Loucy (cell line): Measurements from ENCODE around the gene KLRG1.

Source experiments
- H2AFZ ChIP-seq: fragments of 200-600 bp; sonication (generic); 2 replicates; pipeline ENCODE4 v1.6.0; 2016; ENCODE audit warnings: antibody characterized with exemption, mild to moderate bottlenecking, low read length, moderate library complexity
- H3F3A ChIP-seq: fragments of 200-600 bp; 2 replicates; pipeline ENCODE4 v1.6.0; 2016; ENCODE audit warnings: antibody characterized with exemption, low read depth, mild to moderate bottlenecking
- H3K27me3 ChIP-seq: fragments of 200-600 bp; sonication (generic); 2 replicates; pipeline ENCODE4 v1.6.1; 2014; ENCODE audit warnings: low read length, mild to moderate bottlenecking; ENCODE audit not compliant: insufficient read depth, poor library complexity, severe bottlenecking
- H3K36me3 ChIP-seq: fragments of 200-600 bp; sonication (generic); 2 replicates; pipeline ENCODE4 v1.6.1; 2016; ENCODE audit warnings: low read length; ENCODE audit not compliant: insufficient read depth
- H3K4me1 ChIP-seq: fragments of 200-600 bp; sonication (generic); 2 replicates; pipeline ENCODE4 v1.5.1; 2014; ENCODE audit warnings: low read length, mild to moderate bottlenecking; ENCODE audit not compliant: insufficient read depth, poor library complexity, severe bottlenecking
- H3K4me2 ChIP-seq: fragments of 200-600 bp; sonication (generic); 2 replicates; pipeline ENCODE4 v1.6.0; 2014; ENCODE audit warnings: antibody characterized with exemption, low read length, low read depth, mild to moderate bottlenecking; ENCODE audit not compliant: poor library complexity, severe bottlenecking
- H3K4me3 ChIP-seq: fragments of 200-600 bp; sonication (generic); 2 replicates; pipeline ENCODE4 v1.5.1; 2014; ENCODE audit warnings: low read length, mild to moderate bottlenecking, mixed read lengths; ENCODE audit not compliant: poor library complexity, severe bottlenecking
- H3K79me2 ChIP-seq: fragments of 200-600 bp; sonication (generic); 2 replicates; pipeline ENCODE4 v1.6.1; 2014; ENCODE audit warnings: low read length; ENCODE audit not compliant: insufficient read depth
- H3K9ac ChIP-seq: fragments of 200-600 bp; sonication (generic); 2 replicates; pipeline ENCODE4 v1.6.0; 2014; ENCODE audit warnings: mild to moderate bottlenecking, low read depth, low read length, moderate library complexity; ENCODE audit not compliant: poor library complexity, severe bottlenecking
- H3K9me2 ChIP-seq: fragments of 200-600 bp; sonication (generic); replicated peaks from 2 replicates; pipeline ENCODE4 v1.6.1; 2016; ENCODE audit warnings: low read depth, low read length, mixed read lengths
- H3K9me3 ChIP-seq: fragments of 200-600 bp; sonication (generic); 2 replicates; pipeline ENCODE4 v1.6.1; 2014; ENCODE audit warnings: mild to moderate bottlenecking, antibody characterized with exemption, low read length, low read depth; ENCODE audit not compliant: insufficient read depth
- H4K20me1 ChIP-seq: fragments of 200-600 bp; sonication (generic); 2 replicates; pipeline ENCODE4 v1.6.0; 2014; ENCODE audit warnings: antibody characterized with exemption, low read length, mild to moderate bottlenecking; ENCODE audit not compliant: insufficient read depth, poor library complexity, severe bottlenecking
- CTCF ChIP-seq: fragments of 200-600 bp; sonication (generic); conservative IDR thresholded peaks from 2 replicates; pipeline ENCODE4 v1.5.1; 2014; ENCODE audit warnings: mild to moderate bottlenecking, antibody characterized with exemption, low read length
- EZH2phosphoT487 ChIP-seq: fragments of 200-600 bp; IDR thresholded peaks from 2 replicates; pipeline ENCODE4 v1.6.1; 2018; ENCODE audit warnings: antibody characterized with exemption, mild to moderate bottlenecking, moderate library complexity, borderline replicate concordance

KLRG1 gene

DNA sequence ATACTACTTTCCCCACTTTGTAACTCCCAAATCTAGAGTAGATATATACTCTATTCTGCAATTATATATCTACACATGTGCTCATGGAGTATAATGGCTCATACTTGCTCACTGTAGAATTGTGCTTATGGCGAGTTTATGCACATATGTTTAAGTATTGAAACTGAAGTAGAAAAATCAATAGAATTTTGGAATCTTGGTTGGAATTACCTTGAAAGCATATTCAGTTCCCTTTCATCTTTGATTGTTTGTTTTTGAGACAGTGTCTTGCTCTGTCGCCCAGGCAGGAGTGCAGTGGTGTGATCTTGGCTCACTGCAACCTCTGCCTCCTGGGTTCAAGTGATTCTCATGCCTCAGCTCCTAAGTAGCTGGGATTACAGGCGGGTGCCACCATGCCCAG, 4.5 kb downstream of the KLRG1 start:
- no peak overlapping the region for H3K4me2 ChIP-seq
- H2AFZ ChIP-seq, result no peak overlapping the region
- no peaks in the 10 kb centered on the region for H3F3A ChIP-seq
- no peaks in the 10 kb centered on the region for H3K9me3 ChIP-seq
- H3K36me3 ChIP-seq, result no peaks in the 10 kb centered on the region
- no peak overlapping the region for H3K4me3 ChIP-seq
- no peaks in the 10 kb centered on the region for H3K27me3 ChIP-seq
- H3K79me2 ChIP-seq, result no peaks in the 10 kb centered on the region
- no peak for TF ChIP-seq EZH2phosphoT487
- no peak for TF ChIP-seq CTCF
- H4K20me1 ChIP-seq, result no peaks in the 10 kb centered on the region
- H3K9me2 ChIP-seq, result no peaks in the 10 kb centered on the region
- H3K9ac ChIP-seq, result no peak overlapping the region
- H3K4me1 ChIP-seq, result peaks cover 22% of the 10 kb centered on the region

DNA sequence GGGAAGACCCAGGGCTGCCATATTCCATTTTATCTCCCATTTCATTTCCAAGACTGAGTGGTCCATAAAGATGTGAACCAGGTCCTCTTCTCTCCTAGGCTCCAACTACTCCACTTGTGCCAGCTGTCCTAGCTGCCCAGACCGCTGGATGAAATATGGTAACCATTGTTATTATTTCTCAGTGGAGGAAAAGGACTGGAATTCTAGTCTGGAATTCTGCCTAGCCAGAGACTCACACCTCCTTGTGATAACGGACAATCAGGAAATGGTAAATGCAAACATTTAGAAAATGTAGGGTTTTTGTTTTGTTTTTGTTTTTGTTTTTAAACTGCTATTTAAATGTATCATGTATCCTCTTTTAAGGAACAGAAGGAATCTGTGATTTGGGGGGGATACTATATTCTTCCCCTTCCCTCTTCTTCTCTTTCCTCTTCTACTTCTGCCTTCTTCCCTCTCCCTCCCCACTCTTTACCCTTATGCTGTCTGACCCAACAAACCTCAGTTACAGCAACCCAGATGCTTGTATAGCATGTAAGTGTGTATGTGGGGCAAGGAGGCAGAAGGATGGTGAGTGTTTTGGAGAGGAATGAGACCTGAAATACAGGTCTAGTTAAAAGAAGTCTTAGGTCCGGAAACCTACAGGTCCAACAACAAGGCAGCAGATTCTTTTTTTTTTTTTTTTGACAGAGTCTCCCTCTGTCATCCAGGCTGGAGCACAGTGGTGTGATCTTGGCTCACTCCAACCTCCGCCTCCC, 5.9 kb downstream of the KLRG1 start:
- Histone ChIP-seq H3F3A (no peaks in the 10 kb centered on the region), H3K27me3 (no peaks in the 10 kb centered on the region), H3K79me2 (no peaks in the 10 kb centered on the region), H3K4me1 (peaks cover 15% of the 10 kb centered on the region), H4K20me1 (no peaks in the 10 kb centered on the region), H3K4me3 (no peak overlapping the region), H3K36me3 (no peaks in the 10 kb centered on the region), H3K9me2 (no peaks in the 10 kb centered on the region), H2AFZ (no peak overlapping the region), H3K4me2 (no peak overlapping the region), H3K9ac (no peak overlapping the region), H3K9me3 (no peaks in the 10 kb centered on the region)
- TF ChIP-seq CTCF, result no peak
- TF ChIP-seq EZH2phosphoT487, result no peak

DNA sequence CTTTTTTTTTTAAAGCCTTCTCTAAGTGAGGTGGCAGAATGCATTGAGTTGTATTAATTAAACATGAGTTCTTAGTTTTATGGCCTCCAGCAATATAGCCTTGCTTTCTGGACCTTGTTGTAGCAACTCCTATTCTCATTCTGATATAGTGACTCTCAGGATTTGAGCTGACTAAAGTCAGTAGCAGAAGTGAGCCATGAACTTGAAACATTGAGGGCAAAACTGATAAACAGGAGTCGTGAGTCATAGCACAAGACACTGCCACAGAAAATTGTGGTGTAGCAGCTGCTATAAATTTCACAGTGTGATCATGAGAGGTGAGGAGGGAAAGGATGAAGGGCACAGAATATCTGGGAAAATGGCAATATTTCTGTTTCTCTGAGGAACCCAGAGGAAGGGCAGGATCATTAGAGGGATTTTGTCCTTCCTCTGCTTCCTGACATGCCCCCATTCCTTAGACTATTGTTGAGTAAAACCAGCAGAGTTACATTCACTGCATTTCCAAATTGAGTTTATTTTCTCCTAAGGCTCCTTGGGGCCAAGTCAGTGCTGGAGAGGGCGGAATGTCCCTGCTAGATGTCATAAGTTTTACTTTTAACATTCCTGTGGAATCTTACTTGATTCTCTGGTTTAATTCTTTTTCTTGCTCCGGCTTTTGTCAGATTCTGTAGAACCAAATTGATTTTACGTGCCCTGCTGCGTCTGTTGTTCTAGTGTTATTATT, 7.5 kb downstream of the KLRG1 start:
- Histone ChIP-seq H3K9me3 (no peaks in the 10 kb centered on the region), H3K36me3 (no peaks in the 10 kb centered on the region), H2AFZ (no peak overlapping the region), H3K79me2 (no peaks in the 10 kb centered on the region), H3K4me1 (peaks cover 10% of the 10 kb centered on the region), H3K9ac (no peak overlapping the region), H3K4me2 (no peak overlapping the region), H4K20me1 (no peaks in the 10 kb centered on the region), H3F3A (no peaks in the 10 kb centered on the region), H3K27me3 (no peaks in the 10 kb centered on the region), H3K9me2 (no peaks in the 10 kb centered on the region), H3K4me3 (no peak overlapping the region)
- TF ChIP-seq EZH2phosphoT487 (no peak), CTCF (no peak)
